ENCODE measurements around the gene TP53BP1. TPM values are rescaled to one million over a fixed set of nuclear protein-coding genes. Genes with fewer than 3 reads are reported as not detected.

Gene TP53BP1
- total and polyA plus RNA-seq, 3 donors from 2014 or later, result 50.0 to 133 (median 112) TPM

DNA sequence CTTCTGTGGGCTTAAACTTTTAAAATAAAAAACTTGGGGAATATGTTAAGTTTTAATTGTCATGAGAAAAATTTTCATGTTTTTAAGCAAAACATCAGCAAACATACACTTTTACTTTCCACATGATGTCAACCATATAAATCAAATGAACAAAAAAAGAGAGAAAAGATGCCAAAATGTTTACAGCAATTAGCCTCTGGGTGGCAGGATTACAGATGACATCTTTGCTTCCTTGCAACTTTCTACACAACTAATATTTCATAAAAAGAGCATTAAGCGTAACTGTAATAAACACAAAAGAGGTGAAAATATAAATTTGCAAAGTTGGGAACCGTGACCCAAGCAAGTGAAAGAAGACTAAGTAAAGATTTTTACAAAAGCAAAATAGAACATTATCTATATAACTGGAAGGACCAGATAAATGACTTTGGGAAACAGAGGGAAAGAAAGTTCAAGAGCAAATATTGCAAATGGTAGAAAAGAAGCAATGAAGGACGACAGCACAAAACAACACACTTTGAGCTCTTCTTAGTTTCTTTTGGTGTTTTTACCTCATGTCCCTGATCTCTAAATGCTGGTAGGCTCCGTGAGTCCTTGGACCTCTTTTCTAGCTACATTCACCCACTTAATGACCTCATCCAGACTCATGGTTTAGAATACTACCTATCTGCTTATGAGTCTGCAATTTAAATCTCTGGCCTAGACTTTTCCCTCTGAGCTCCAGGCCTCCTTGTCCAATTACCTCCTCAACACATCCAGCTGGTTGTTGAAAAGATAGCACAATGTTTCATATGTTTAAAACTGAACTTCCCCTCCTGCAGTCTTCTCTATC lies 9.4 kb downstream of the TP53BP1 start:
- Histone ChIP-seq H3K36me3 (ENCODE audit: low read depth, missing control alignments) (no peaks in the 10 kb centered on the region), H3K4me1 (peaks cover 7% of the 10 kb centered on the region), H3K9me3 (no peaks in the 10 kb centered on the region), H3K27me3 (no peaks in the 10 kb centered on the region), H3K27ac (no peak overlapping the region), H3K4me3 (no peak overlapping the region)
- intact Hi-C loops (cut with DNase I; ENCODE audit: low total_unique reads), result no loop called here
- WGBS, 2 donors, result 64 to 73% methylated on average over 4 of the region's 4 CpGs
- DNase-seq, result no peak
- TF ChIP-seq POLR2A (IDR thresholded peaks at IDR 0.05), result no peak
- TF ChIP-seq, protein P1, sequence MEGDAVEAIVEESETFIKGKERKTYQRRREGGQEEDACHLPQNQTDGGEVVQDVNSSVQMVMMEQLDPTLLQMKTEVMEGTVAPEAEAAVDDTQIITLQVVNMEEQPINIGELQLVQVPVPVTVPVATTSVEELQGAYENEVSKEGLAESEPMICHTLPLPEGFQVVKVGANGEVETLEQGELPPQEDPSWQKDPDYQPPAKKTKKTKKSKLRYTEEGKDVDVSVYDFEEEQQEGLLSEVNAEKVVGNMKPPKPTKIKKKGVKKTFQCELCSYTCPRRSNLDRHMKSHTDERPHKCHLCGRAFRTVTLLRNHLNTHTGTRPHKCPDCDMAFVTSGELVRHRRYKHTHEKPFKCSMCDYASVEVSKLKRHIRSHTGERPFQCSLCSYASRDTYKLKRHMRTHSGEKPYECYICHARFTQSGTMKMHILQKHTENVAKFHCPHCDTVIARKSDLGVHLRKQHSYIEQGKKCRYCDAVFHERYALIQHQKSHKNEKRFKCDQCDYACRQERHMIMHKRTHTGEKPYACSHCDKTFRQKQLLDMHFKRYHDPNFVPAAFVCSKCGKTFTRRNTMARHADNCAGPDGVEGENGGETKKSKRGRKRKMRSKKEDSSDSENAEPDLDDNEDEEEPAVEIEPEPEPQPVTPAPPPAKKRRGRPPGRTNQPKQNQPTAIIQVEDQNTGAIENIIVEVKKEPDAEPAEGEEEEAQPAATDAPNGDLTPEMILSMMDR (IDR thresholded peaks at IDR 0.05), result peak in 2 of 3 experiments; percentile 24 to 26

DNA sequence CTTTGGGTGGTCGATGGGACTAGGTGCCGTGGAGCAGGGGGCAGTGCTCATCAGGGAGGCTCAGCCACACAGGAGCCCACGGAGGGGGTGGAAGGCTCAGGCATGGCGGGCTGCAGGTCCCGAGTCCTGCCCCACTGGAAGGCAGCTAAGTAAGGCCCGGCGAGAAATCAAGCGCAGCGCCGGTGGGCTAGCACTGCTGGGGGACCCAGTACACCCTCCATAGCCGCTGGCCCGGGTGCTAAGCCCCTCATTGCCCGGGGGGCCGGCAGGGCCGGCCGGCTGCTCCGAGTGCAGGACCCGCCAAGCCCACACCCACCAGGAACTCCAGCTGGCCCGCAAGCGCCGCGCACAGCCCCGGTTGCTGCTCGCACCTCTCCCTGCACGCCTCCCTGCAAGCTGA lies 19.1 kb downstream of the TP53BP1 start:
- H3K9me3 ChIP-seq, result no peaks in the 10 kb centered on the region
- H3K36me3 ChIP-seq (ENCODE audit: low read depth, missing control alignments), result no peaks in the 10 kb centered on the region
- H3K4me1 ChIP-seq, result no peaks in the 10 kb centered on the region
- no peak overlapping the region for H3K27ac ChIP-seq
- no peak overlapping the region for H3K4me3 ChIP-seq
- DNase-seq, result no peak
- TF ChIP-seq, protein P1 (IDR thresholded peaks at IDR 0.05), result no peak
- H3K27me3 ChIP-seq, result no peaks in the 10 kb centered on the region
- intact Hi-C loops (cut with DNase I; ENCODE audit: low total_unique reads), result no loop called here
- WGBS, 2 donors, result 80 to 94% methylated on average over 7 to 25 of the region's 25 CpGs

DNA sequence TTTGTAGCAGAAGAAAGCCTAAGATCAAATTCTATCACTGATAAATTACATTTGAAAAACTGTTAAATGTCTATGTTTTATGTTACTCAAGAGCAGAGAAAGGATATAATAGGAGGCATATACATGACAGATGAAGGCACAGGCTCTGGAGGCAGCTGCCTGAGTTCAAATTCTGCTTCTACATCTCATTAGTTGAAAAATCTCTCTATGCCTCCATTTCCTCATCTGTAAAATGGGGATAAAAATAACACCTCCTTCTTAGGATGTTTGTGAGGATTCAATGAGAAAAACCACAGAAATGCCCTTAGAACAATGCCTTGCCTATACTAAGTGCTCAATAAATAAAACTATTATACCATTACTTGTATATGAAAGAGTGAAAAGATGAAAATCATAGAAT lies 21.0 kb downstream of the TP53BP1 start:
- H3K27ac ChIP-seq, result no peak overlapping the region
- no peak for TF ChIP-seq POLR2A (IDR thresholded peaks at IDR 0.05)
- TF ChIP-seq, protein P1 (IDR thresholded peaks at IDR 0.05), result no peak
- H3K4me1 ChIP-seq, result no peaks in the 10 kb centered on the region
- H3K4me3 ChIP-seq, result no peak overlapping the region
- intact Hi-C loops (cut with DNase I; ENCODE audit: low total_unique reads), result no loop called here
- no peaks in the 10 kb centered on the region for H3K27me3 ChIP-seq
- H3K9me3 ChIP-seq, result no peaks in the 10 kb centered on the region
- DNase-seq, result no peak
- no peaks in the 10 kb centered on the region for H3K36me3 ChIP-seq (ENCODE audit: low read depth, missing control alignments)

DNA sequence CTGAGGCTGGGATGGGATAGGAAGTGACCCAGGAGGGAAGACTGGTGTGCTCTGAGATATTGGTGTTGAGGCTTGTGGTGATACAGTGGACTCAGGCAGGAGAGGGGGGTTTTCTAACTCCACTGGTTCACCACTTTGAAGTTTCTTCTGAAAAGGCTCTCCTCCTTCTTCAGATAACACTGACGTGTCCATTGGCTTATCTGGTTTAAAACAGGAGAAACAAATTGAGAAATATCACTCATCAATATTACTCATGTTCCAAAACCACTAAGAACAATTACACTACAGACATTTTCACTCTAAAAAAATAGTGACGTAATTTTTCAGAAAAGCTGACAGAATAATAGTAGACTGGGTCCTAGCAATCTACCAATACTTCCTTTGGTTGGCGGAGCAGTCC lies 23.1 kb downstream of the TP53BP1 start:
- H3K36me3 ChIP-seq (ENCODE audit: low read depth, missing control alignments), result no peaks in the 10 kb centered on the region
- H3K27ac ChIP-seq, result no peak overlapping the region
- no peak for DNase-seq
- 81 to 86% methylated on average over 3 of the region's 3 CpGs for WGBS, 2 donors
- no peaks in the 10 kb centered on the region for H3K9me3 ChIP-seq
- TF ChIP-seq, protein P1 (IDR thresholded peaks at IDR 0.05), result no peak
- no peak for TF ChIP-seq POLR2A (IDR thresholded peaks at IDR 0.05)
- intact Hi-C loops (cut with DNase I; ENCODE audit: low total_unique reads), result no loop called here
- H3K4me1 ChIP-seq, result no peaks in the 10 kb centered on the region
- H3K4me3 ChIP-seq, result no peak overlapping the region
- no peaks in the 10 kb centered on the region for H3K27me3 ChIP-seq

DNA sequence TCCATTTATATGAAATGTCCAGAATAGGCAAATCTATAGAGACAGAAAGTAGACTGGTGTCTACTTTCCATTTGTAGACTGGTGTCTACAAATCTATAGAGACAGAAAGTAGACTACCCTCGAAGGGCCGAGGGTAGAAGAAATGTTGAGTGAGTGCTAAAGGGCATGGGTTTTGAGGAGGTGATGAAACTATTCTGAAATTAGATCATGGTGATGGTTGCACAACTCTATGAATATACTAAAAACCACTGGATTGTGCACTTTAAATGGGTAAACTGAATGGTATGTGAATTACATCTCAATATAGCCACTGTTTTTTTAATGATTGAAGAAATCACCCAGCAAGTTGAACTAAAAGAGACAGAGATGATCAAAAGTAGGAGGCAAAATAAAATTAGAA lies 27.9 kb downstream of the TP53BP1 start:
- H3K36me3 ChIP-seq (ENCODE audit: low read depth, missing control alignments), result no peaks in the 10 kb centered on the region

More for the DNA sequence above, 27.9 kb downstream of the TP53BP1 start:
- no peak for DNase-seq
- H3K4me1 ChIP-seq, result no peaks in the 10 kb centered on the region
- 68 to 77% methylated on average over 2 of the region's 2 CpGs for WGBS, 2 donors
- H3K27ac ChIP-seq, result no peak overlapping the region
- H3K4me3 ChIP-seq, result no peak overlapping the region
- H3K9me3 ChIP-seq, result no peaks in the 10 kb centered on the region
- intact Hi-C loops (cut with DNase I; ENCODE audit: low total_unique reads), result no loop called here
- TF ChIP-seq POLR2A (IDR thresholded peaks at IDR 0.05), result no peak
- TF ChIP-seq, protein P1 (IDR thresholded peaks at IDR 0.05), result no peak
- no peaks in the 10 kb centered on the region for H3K27me3 ChIP-seq

All from testis (tissue), 3 donors.